HEK293 (cell line): ENCODE data around the gene DNM1.

Source experiments
- CTCF ChIA-PET: fragments of 350-600 bp; formaldehyde crosslinking; extraction: SDS; loops from one replicate; lab custom pipeline; 2021; ENCODE audit warnings: antibody characterized with exemption; lab: Yijun Ruan, JAX
- POLR2A ChIA-PET: fragments of 300-600 bp; formaldehyde crosslinking; extraction: SDS; loops from one replicate; lab custom pipeline; 2020; ENCODE audit warnings: antibody characterized with exemption, inconsistent platforms; lab: Yijun Ruan, JAX
- H3K27ac ChIP-seq: fragments of 200-500 bp; sonication (Bioruptor generic); 2 replicates; pipeline ENCODE4 v1.5.1; 2014; ENCODE audit warnings: low read depth, low read length, control low read depth, inconsistent platforms; ENCODE audit errors: extremely low read depth
- H3K36me3 ChIP-seq, 2 experiments: fragments of 200-500 bp in 1 of 2; sonication (Bioruptor generic) in 1 of 2; 1 replicate in 1 of 2; 2 replicates in 1 of 2; pipeline ENCODE4 v1.5.1; 2014 to 2017; ENCODE audit warnings: inconsistent platforms in 2 of 2, low read length in 2 of 2; ENCODE audit not compliant: control insufficient read depth in 2 of 2, insufficient read depth in 1 of 2
- H3K4me1 ChIP-seq: fragments of 200-500 bp; sonication (Bioruptor generic); 2 replicates; pipeline ENCODE4 v1.5.1; 2014; ENCODE audit warnings: mild to moderate bottlenecking, low read length, inconsistent platforms; ENCODE audit not compliant: control insufficient read depth, insufficient read depth
- H3K4me3 ChIP-seq: 2 replicates; pipeline ENCODE4 v1.5.1; 2011; ENCODE audit warnings: low read depth, mild to moderate bottlenecking, control low read depth, low read length, moderate library complexity
- H3K9me3 ChIP-seq: fragments of 200-500 bp; sonication (Bioruptor generic); 2 replicates; pipeline ENCODE4 v1.5.1; 2014; ENCODE audit warnings: low read depth, low read length, inconsistent platforms; ENCODE audit not compliant: control insufficient read depth, insufficient read depth
- MZF1 ChIP-seq: fragments of 450-650 bp; formaldehyde crosslinking; IDR thresholded peaks from 2 replicates; pipeline ENCODE4 v1.5.1; 2017; ENCODE audit warnings: missing biosample characterization, missing genetic modification characterization, borderline replicate concordance
- OSR2 ChIP-seq: fragments of 450-650 bp; formaldehyde crosslinking; IDR thresholded peaks from 2 replicates; pipeline ENCODE4 v1.5.1; 2016; ENCODE audit warnings: missing biosample characterization, missing genetic modification characterization
- PRDM2 ChIP-seq: fragments of 450-650 bp; formaldehyde crosslinking; IDR thresholded peaks from 2 replicates; pipeline ENCODE4 v1.5.1; 2016; ENCODE audit warnings: missing biosample characterization, missing genetic modification characterization, borderline replicate concordance
- SP3 ChIP-seq: fragments of 450-650 bp; formaldehyde crosslinking; IDR thresholded peaks from 2 replicates; pipeline ENCODE4 v1.5.1; 2016; ENCODE audit warnings: missing biosample characterization, missing genetic modification characterization
- TCF7L2 ChIP-seq: IDR thresholded peaks from 2 replicates; pipeline ENCODE4 v1.6.1; 2011; ENCODE audit warnings: low read depth, mild to moderate bottlenecking, inconsistent platforms, low read length, moderate library complexity, borderline replicate concordance
- ZBTB8A ChIP-seq: fragments of 450-650 bp; formaldehyde crosslinking; IDR thresholded peaks from 2 replicates; pipeline ENCODE4 v1.5.1; 2016; ENCODE audit warnings: missing biosample characterization, missing genetic modification characterization
- ZNF169 ChIP-seq: fragments of 450-650 bp; formaldehyde crosslinking; IDR thresholded peaks from 2 replicates; pipeline ENCODE4 v1.5.1; 2016; ENCODE audit warnings: missing biosample characterization, missing genetic modification characterization
- ZNF280C ChIP-seq: fragments of 450-650 bp; formaldehyde crosslinking; IDR thresholded peaks from 2 replicates; pipeline ENCODE4 v1.5.1; 2016; ENCODE audit warnings: missing biosample characterization, missing genetic modification characterization
- ZNF292 ChIP-seq: fragments of 450-650 bp; formaldehyde crosslinking; IDR thresholded peaks from 2 replicates; pipeline ENCODE4 v1.5.1; 2016; ENCODE audit warnings: low read depth, missing biosample characterization, missing genetic modification characterization, borderline replicate concordance
- ZNF561 ChIP-seq: fragments of 450-650 bp; IDR thresholded peaks from 2 replicates; pipeline ENCODE4 v1.5.1; 2018; ENCODE audit warnings: missing biosample characterization, missing genetic modification characterization, borderline replicate concordance
- ZNF571 ChIP-seq: fragments of 450-650 bp; formaldehyde crosslinking; IDR thresholded peaks from 2 replicates; pipeline ENCODE4 v1.5.0; 2017; ENCODE audit warnings: missing biosample characterization, missing genetic modification characterization
- ZNF610 ChIP-seq: fragments of 450-650 bp; formaldehyde crosslinking; IDR thresholded peaks from 2 replicates; pipeline ENCODE4 v1.5.1; 2016; ENCODE audit warnings: missing biosample characterization, missing genetic modification characterization, borderline replicate concordance
- TF ChIP-seq, protein P1 (sequence below): fragments of 450-650 bp; formaldehyde crosslinking; IDR thresholded peaks from 2 replicates; pipeline ENCODE4 v1.5.1; 2016; ENCODE audit warnings: missing biosample characterization, missing genetic modification characterization
- TF ChIP-seq, protein P2 (sequence below): fragments of 450-650 bp; formaldehyde crosslinking; IDR thresholded peaks from 2 replicates; pipeline ENCODE4 v1.5.1; 2016; ENCODE audit warnings: missing biosample characterization, missing genetic modification characterization

DNM1 gene

GRCh38 chr9:128233817-128234406, 30.7 kb downstream of the DNM1 start:
- TF ChIP-seq SP3 (no peak), ZNF169 (no peak), OSR2 (tag by site-specific recombination) (no peak)
- TF ChIP-seq, all 188 proteins: peak for 0
- Histone ChIP-seq H3K9me3 (no peaks in the 10 kb centered on the region), H3K36me3 (peaks cover 0 to 3% of the 10 kb centered on the region in 2 experiments; a peak in 2 of 3 replicates), H3K27ac (no peak overlapping the region), H3K4me3 (no peak overlapping the region), H3K4me1 (no peaks in the 10 kb centered on the region)
- POLR2A ChIA-PET: no interaction called here
- CTCF ChIA-PET: interaction anchor here (0.6 to 1.3 kb wide), 3 partner anchors 9 to 83 kb away, joined by 3 to 4 read pairs (median 3); no protein-coding TSS in a partner anchor

- POLR2A ChIA-PET: interaction anchor here (1.3 kb wide), 1 partner anchor 34 kb away, joined by 3 read pairs; the partner anchor contains the start of genes GOLGA2 and SWI5
Measured at GRCh38 chr9:128242124-128242523, 38.9 kb downstream of the DNM1 start.

More at GRCh38 chr9:128242124-128242523, 38.9 kb downstream of the DNM1 start:
- Histone ChIP-seq H3K4me1 (no peaks in the 10 kb centered on the region), H3K9me3 (no peaks in the 10 kb centered on the region), H3K36me3 (peaks cover 0 to 23% of the 10 kb centered on the region in 2 experiments; a peak in 1 of 3 replicates), H3K27ac (no peak overlapping the region), H3K4me3 (no peak overlapping the region)
- no peak for TF ChIP-seq ZBTB8A (tag by site-specific recombination)
- no peak for TF ChIP-seq ZNF610 (tag by site-specific recombination)
- TF ChIP-seq ZNF292 (tag by site-specific recombination): no peak
- TF ChIP-seq ZNF561 (tag by site-specific recombination): no peak
- TF ChIP-seq PRDM2 (tag by site-specific recombination): no peak
- TF ChIP-seq TCF7L2: no peak
- TF ChIP-seq, protein P1, sequence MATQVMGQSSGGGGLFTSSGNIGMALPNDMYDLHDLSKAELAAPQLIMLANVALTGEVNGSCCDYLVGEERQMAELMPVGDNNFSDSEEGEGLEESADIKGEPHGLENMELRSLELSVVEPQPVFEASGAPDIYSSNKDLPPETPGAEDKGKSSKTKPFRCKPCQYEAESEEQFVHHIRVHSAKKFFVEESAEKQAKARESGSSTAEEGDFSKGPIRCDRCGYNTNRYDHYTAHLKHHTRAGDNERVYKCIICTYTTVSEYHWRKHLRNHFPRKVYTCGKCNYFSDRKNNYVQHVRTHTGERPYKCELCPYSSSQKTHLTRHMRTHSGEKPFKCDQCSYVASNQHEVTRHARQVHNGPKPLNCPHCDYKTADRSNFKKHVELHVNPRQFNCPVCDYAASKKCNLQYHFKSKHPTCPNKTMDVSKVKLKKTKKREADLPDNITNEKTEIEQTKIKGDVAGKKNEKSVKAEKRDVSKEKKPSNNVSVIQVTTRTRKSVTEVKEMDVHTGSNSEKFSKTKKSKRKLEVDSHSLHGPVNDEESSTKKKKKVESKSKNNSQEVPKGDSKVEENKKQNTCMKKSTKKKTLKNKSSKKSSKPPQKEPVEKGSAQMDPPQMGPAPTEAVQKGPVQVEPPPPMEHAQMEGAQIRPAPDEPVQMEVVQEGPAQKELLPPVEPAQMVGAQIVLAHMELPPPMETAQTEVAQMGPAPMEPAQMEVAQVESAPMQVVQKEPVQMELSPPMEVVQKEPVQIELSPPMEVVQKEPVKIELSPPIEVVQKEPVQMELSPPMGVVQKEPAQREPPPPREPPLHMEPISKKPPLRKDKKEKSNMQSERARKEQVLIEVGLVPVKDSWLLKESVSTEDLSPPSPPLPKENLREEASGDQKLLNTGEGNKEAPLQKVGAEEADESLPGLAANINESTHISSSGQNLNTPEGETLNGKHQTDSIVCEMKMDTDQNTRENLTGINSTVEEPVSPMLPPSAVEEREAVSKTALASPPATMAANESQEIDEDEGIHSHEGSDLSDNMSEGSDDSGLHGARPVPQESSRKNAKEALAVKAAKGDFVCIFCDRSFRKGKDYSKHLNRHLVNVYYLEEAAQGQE: no peak
- TF ChIP-seq, protein P2, sequence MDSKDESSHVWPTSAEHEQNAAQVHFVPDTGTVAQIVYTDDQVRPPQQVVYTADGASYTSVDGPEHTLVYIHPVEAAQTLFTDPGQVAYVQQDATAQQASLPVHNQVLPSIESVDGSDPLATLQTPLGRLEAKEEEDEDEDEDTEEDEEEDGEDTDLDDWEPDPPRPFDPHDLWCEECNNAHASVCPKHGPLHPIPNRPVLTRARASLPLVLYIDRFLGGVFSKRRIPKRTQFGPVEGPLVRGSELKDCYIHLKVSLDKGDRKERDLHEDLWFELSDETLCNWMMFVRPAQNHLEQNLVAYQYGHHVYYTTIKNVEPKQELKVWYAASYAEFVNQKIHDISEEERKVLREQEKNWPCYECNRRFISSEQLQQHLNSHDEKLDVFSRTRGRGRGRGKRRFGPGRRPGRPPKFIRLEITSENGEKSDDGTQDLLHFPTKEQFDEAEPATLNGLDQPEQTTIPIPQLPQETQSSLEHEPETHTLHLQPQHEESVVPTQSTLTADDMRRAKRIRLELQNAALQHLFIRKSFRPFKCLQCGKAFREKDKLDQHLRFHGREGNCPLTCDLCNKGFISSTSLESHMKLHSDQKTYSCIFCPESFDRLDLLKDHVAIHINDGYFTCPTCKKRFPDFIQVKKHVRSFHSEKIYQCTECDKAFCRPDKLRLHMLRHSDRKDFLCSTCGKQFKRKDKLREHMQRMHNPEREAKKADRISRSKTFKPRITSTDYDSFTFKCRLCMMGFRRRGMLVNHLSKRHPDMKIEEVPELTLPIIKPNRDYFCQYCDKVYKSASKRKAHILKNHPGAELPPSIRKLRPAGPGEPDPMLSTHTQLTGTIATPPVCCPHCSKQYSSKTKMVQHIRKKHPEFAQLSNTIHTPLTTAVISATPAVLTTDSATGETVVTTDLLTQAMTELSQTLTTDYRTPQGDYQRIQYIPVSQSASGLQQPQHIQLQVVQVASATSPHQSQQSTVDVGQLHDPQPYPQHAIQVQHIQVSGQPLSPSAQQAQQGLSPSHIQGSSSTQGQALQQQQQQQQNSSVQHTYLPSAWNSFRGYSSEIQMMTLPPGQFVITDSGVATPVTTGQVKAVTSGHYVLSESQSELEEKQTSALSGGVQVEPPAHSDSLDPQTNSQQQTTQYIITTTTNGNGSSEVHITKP (tag by site-specific recombination): no peak
- TF ChIP-seq MZF1: no peak
- TF ChIP-seq ZNF571 (tag by site-specific recombination): no peak
- no peak for TF ChIP-seq ZNF280C (tag by site-specific recombination)
- CTCF ChIA-PET: interaction anchor here (1.5 to 2.2 kb wide), 2 partner anchors 13 to 120 kb away, joined by 5 to 9 read pairs; no protein-coding TSS in a partner anchor
